BE2C (cell line): Measurements from ENCODE around the gene ILF3.
A peak's percentile ranks its signal among the peaks of the same experiment; 100 is the strongest.

ENCODE experiments used
- DNase-seq: peaks from one replicate; pipeline ENCODE4 v3.0.0-alpha.2; 2020
- H3K27me3 ChIP-seq: fragments of 250-450 bp; sonication (Bioruptor Pico); 2 replicates; pipeline ENCODE4 v1.5.1; 2020; ENCODE audit warnings: mild to moderate bottlenecking
- H3K36me3 ChIP-seq: fragments of 250-450 bp; sonication (Bioruptor Pico); 2 replicates; pipeline ENCODE4 v1.5.1; 2020; ENCODE audit warnings: mild to moderate bottlenecking
- H3K4me1 ChIP-seq: fragments of 250-450 bp; sonication (Bioruptor Pico); 2 replicates; pipeline ENCODE4 v1.5.1; 2020
- H3K4me3 ChIP-seq: 2 replicates; pipeline ENCODE4 v1.5.1; 2011; ENCODE audit warnings: low read depth, low read length
- H3K9me3 ChIP-seq: fragments of 250-450 bp; sonication (Bioruptor Pico); 2 replicates; pipeline ENCODE4 v1.5.1; 2020
- CTCF ChIP-seq: IDR thresholded peaks from 2 replicates; pipeline ENCODE4 v1.5.1; 2012; ENCODE audit warnings: mild to moderate bottlenecking, low read depth, low read length

The ILF3 gene

DNA sequence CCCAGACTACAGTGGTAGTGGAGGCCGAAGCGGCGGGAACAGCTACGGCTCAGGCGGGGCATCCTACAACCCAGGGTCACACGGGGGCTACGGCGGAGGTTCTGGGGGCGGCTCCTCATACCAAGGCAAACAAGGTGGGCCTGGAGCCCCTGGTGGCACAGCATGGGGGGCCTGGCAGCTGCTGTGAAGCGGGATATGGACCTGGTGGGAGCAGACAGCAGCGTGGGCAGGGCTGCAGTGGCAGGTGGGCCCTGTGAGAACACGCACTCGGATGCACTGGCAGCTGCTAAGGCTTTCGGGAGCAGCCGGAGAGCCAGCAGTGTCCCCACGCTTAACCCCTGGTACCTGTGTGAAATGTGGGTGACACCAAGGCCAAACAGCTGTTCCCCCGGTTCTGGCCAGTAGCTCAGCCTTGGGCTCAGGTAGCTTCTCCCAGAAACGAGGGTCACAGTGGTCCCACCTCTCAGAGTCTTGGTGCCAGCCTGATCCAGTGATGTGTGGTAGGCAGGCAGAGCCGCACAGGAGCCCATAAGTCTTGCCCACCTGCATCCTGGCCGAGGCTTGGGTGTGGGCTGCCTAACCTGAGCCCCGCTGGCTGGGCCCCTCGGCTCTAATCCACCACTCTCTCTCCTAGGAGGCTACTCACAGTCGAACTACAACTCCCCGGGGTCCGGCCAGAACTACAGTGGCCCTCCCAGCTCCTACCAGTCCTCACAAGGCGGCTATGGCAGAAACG, 34.6 kb downstream of the ILF3 start:
- Histone ChIP-seq H3K9me3 (no peaks in the 10 kb centered on the region), H3K4me3 (no peak overlapping the region), H3K36me3 (peaks cover 90% of the 10 kb centered on the region), H3K4me1 (no peaks in the 10 kb centered on the region), H3K27me3 (no peaks in the 10 kb centered on the region)
- no peak for TF ChIP-seq CTCF
- no peak for DNase-seq

GRCh38 chr19:10690341-10690781, 36.2 kb downstream of the ILF3 start:
- Histone ChIP-seq H3K4me3 (no peak overlapping the region), H3K27me3 (no peaks in the 10 kb centered on the region), H3K9me3 (no peaks in the 10 kb centered on the region), H3K4me1 (no peaks in the 10 kb centered on the region; the same call in 1 of the 2 replicates), H3K36me3 (peaks cover 73% of the 10 kb centered on the region)
- DNase-seq: peak; percentile 39
- TF ChIP-seq CTCF: no peak

- Histone ChIP-seq H3K36me3 (peaks cover 66% of the 10 kb centered on the region), H3K4me1 (no peaks in the 10 kb centered on the region; the same call in 1 of the 2 replicates), H3K4me3 (no peak overlapping the region), H3K9me3 (no peaks in the 10 kb centered on the region), H3K27me3 (no peaks in the 10 kb centered on the region)
- no peak for DNase-seq
- TF ChIP-seq CTCF: no peak
Measured at GRCh38 chr19:10691178-10691881, 37.2 kb downstream of the ILF3 start.

GRCh38 chr19:10691883-10692282, 37.7 kb downstream of the ILF3 start:
- Histone ChIP-seq H3K4me1 (no peaks in the 10 kb centered on the region; the same call in 1 of the 2 replicates), H3K9me3 (no peaks in the 10 kb centered on the region), H3K27me3 (no peaks in the 10 kb centered on the region), H3K4me3 (no peak overlapping the region), H3K36me3 (peaks cover 60% of the 10 kb centered on the region)
- no peak for DNase-seq
- no peak for TF ChIP-seq CTCF

DNA sequence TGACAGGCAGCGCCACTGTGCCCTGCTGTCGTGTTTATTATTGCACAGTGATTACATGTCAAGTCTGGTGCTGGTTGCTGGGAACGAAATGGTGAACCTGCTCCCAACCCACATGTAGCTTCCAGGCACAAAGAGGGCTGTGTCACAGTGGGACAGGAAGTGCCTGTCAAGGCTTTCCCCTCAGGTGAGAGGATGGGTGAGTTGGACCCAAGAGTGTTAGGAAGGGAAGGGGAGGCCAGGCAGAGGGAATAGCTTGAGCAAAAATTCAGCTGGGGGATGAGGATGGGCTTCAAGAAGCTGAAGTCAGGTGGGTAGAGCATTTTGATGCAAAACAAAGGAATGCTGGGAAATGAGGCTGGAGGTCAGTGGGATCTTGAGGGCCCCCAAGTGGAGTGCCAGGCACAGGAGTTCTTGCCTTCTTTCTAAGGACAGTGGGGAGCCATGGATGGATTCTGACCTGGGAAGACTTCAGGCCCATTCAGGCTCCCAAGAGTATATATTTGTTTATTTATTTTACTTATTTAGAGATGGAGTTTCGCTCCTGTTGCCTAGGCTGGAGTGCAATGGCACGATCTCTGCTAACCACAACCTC, 38.6 kb downstream of the ILF3 start:
- DNase-seq: no peak
- peaks cover 54% of the 10 kb centered on the region for H3K36me3 ChIP-seq
- H3K9me3 ChIP-seq: no peaks in the 10 kb centered on the region
- TF ChIP-seq CTCF: no peak
- no peaks in the 10 kb centered on the region; the same call in 1 of the 2 replicates for H3K4me1 ChIP-seq
- no peak overlapping the region for H3K4me3 ChIP-seq
- H3K27me3 ChIP-seq: no peaks in the 10 kb centered on the region
